Effector memory CD4-positive, alpha-beta T cell (primary cell): ENCODE measurements around the gene SCN2B.

ENCODE experiments used
- DNase-seq, 3 donors: peaks; one replicate each; pipeline ENCODE4 v3.0.0-alpha.2; 2020
- H3K27ac ChIP-seq: 2 replicates; pipeline ENCODE4 v1.7.0; 2013; ENCODE audit warnings: mild to moderate bottlenecking, low read length, moderate library complexity; ENCODE audit not compliant: insufficient read depth, poor library complexity, severe bottlenecking
- H3K27me3 ChIP-seq: replicated peaks from 2 replicates; pipeline ENCODE4 v1.7.0; 2013; ENCODE audit warnings: mild to moderate bottlenecking, low read length; ENCODE audit not compliant: insufficient read depth, control insufficient read depth, poor library complexity, severe bottlenecking
- H3K36me3 ChIP-seq: 2 replicates; pipeline ENCODE4 v1.7.0; 2013; ENCODE audit warnings: mild to moderate bottlenecking, low read length, moderate library complexity; ENCODE audit not compliant: control insufficient read depth, insufficient read depth
- H3K4me1 ChIP-seq: 2 replicates; pipeline ENCODE4 v1.7.0; 2013; ENCODE audit warnings: low read length, mild to moderate bottlenecking; ENCODE audit not compliant: control insufficient read depth, insufficient read depth, poor library complexity, severe bottlenecking
- H3K4me3 ChIP-seq: 2 replicates; pipeline ENCODE4 v1.7.0; 2013; ENCODE audit warnings: low read length, low read depth, mild to moderate bottlenecking; ENCODE audit not compliant: insufficient read depth, poor library complexity, severe bottlenecking
- H3K9me3 ChIP-seq: 2 replicates; pipeline ENCODE4 v1.7.0; 2013; ENCODE audit warnings: mild to moderate bottlenecking, low read length, moderate library complexity; ENCODE audit not compliant: control insufficient read depth

The SCN2B gene

DNA sequence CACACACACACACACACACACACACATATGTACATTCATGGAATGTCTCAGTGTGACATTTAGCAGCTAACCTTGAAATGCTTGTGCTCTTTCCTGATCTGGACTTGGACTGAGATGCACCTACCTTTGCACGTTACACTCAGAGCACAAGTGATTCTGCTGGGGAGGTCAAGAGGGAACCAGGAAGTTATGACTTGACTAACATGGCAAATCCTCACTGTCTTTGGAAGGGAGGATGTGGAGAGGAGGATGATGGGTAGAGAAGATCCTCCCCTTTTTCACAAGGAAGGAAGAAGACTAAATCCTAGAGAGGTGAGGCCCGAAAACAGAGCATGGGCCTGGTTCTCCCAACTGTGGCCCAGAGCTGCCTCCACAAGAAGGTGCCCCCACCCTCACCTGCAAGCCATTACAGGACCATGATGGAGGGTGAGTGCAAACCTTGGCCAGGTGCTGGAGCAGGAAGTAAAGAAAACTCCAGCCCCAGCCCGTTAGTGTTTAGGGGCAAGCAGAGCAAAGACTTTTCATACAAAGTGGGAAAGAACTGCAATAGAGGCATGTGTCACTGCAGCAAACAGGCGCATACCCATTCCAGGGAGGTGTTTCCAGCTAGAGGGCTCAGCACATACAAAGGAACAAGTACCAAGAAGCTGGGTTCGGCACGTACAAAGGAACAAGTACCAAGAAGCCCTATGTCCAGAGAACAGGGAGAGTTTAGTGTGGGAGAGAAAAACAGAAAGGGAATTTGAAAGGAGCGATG lies 50.2 kb downstream of the SCN2B start:
- no peaks in the 10 kb centered on the region for H3K27me3 ChIP-seq
- H3K36me3 ChIP-seq = no peaks in the 10 kb centered on the region
- no peak for DNase-seq
- H3K9me3 ChIP-seq = no peaks in the 10 kb centered on the region
- H3K4me1 ChIP-seq = no peaks in the 10 kb centered on the region
- no peak overlapping the region for H3K4me3 ChIP-seq
- H3K27ac ChIP-seq = no peak overlapping the region

DNA sequence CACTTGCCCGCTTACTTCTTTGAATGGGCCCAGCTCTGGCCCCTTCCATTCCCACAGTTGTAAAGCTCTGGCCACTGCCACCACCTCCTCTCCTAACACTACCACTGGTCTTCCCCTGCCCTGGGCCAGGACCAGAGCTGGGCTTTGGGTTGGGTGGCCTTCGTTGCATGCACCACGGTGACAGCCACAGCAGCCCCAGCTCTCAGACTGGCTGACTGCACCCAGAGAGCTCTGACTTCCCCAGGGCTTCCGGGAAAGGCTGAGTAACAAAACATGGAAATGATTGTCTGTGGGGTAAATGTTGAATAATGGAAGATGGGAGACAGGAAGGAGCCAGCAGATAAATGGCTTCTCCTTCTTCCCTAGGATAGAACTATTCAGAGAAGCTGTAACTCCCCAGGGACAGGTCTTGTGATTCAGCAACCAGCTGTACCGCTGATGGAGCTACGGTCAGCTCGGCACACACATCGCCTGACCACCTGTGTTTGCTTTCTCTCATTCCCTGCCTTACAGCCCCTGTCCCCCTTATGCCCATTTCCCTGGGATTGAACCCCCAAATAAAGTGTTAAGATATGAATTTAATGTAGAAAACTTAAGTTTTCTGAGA lies 51.4 kb downstream of the SCN2B start:
- no peak for DNase-seq
- Histone ChIP-seq H3K9me3 (no peaks in the 10 kb centered on the region), H3K27ac (no peak overlapping the region), H3K27me3 (no peaks in the 10 kb centered on the region), H3K4me1 (no peaks in the 10 kb centered on the region), H3K4me3 (no peak overlapping the region), H3K36me3 (no peaks in the 10 kb centered on the region)

DNA sequence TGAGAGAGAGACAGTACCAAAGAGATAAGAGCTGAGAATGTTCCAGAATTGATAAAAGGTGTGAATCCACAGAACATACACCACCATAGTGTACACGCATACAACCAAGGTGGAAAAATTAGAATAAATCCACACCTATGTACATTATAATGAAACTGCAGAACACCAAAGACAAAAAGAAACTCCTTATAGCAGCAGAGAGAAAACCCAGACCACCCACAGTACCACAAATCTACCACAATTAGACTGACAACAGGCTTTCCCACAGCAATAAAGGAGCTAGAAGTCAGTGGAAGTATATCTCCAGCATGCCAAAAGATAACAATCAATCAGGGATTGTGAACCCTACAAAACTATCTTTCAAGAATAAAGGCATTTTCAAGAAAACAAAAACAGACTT lies 55.6 kb downstream of the SCN2B start:
- Histone ChIP-seq H3K4me1 (no peaks in the 10 kb centered on the region), H3K4me3 (no peak overlapping the region), H3K27ac (no peak overlapping the region), H3K27me3 (no peaks in the 10 kb centered on the region), H3K36me3 (no peaks in the 10 kb centered on the region), H3K9me3 (no peaks in the 10 kb centered on the region)
- DNase-seq = no peak

DNA sequence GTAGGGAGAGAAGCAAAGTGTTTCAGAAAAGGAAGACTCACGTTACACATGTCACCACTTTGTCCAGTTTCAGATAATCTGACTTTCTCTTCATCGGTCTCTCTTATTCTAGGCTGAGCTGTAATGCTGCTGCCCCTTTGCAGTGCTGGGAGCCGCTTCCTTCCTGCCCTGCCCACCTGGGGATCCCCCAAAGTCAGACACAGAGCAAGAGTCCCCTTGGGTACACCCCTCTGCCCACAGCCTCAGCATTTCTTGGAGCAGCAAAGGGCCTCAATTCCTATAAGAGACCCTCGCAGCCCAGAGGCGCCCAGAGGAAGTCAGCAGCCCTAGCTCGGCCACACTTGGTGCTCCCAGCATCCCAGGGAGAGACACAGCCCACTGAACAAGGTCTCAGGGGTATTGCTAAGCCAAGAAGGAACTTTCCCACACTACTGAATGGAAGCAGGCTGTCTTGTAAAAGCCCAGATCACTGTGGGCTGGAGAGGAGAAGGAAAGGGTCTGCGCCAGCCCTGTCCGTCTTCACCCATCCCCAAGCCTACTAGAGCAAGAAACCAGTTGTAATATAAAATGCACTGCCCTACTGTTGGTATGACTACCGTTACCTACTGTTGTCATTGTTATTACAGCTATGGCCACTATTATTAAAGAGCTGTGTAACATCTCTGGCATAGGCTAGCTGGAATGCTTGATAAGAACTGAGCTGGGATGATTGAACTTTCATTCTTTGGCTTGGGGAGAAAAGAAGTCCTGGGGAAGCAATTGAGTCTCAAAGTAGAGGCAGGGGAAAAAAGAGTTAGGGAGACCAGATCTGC lies 58.4 kb downstream of the SCN2B start:
- Histone ChIP-seq H3K27ac (no peak overlapping the region), H3K4me1 (no peaks in the 10 kb centered on the region), H3K27me3 (no peaks in the 10 kb centered on the region), H3K36me3 (no peaks in the 10 kb centered on the region), H3K9me3 (no peaks in the 10 kb centered on the region), H3K4me3 (no peak overlapping the region)
- DNase-seq = no peak

DNA sequence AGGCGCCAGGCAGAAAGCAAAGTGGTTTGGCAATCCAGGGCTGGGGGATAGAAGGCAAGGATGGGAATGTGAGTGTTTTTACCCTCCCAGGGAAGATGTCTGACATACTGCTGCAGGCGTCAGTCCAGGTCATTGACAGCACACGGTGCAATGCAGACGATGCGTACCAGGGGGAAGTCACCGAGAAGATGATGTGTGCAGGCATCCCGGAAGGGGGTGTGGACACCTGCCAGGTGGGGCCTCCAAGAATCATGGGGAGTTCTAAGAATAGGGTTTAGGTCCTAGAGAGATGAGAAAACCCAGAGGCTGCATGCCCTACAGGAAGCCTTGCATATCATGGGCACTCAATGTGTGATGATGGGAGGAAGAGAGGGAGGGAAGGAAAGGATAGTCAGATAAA lies 61.4 kb downstream of the SCN2B start:
- no peak overlapping the region for H3K27ac ChIP-seq
- no peak for DNase-seq
- H3K4me1 ChIP-seq = no peaks in the 10 kb centered on the region
- H3K9me3 ChIP-seq = no peaks in the 10 kb centered on the region
- no peaks in the 10 kb centered on the region for H3K36me3 ChIP-seq
- H3K4me3 ChIP-seq = no peak overlapping the region
- H3K27me3 ChIP-seq = no peaks in the 10 kb centered on the region

DNA sequence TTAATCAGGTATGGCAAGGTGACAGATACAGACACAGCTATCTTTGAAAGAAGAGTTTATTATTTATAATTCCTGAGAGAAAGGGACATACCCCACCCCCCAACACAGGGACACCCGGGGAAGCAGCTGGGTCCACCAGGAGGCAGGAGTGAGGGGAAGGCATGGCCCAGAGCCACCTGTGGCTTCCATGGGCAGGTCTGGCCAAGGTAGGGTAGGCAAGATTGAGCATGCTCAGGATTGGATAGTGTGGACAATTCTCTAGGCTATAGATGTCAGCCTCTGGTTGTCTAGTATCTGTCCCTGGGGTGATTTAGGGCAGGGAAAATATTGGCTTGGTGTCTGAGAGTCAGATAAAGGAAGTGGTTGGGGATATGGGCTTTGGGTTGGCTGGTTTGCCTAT lies 62.2 kb downstream of the SCN2B start:
- Histone ChIP-seq H3K27me3 (no peaks in the 10 kb centered on the region), H3K27ac (no peak overlapping the region), H3K4me1 (no peaks in the 10 kb centered on the region), H3K9me3 (no peaks in the 10 kb centered on the region), H3K36me3 (no peaks in the 10 kb centered on the region), H3K4me3 (no peak overlapping the region)
- DNase-seq = no peak

DNA sequence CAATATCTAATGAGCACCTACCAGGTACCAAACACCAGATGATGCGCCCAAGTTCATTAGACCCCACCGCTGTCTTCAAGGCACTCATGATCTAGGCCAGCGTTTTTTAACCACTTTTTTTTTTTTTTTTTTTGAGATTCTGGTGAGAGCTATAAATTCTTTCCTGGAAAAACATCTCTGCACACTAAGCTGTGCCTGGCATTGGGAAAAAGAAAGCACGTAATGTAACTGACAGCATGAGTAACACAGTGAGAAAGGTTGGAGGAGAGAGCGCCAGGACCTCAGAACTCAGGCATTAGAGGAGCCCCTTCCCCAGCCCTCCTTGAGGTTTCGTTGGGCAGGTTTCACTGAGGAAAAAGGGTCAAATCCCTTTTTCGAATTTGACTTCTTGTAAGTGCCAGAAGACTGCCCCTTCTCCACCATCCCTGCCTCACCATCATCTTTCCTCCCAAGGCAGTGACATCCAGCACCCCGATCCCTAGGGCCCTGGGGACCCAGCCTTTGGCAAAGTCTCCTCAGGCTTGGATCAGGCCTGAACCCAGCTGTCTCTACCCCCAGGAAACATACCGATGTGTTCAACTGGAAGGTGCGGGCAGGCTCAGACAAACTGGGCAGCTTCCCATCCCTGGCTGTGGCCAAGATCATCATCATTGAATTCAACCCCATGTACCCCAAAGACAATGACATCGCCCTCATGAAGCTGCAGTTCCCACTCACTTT lies 63.6 kb downstream of the SCN2B start:
- Histone ChIP-seq H3K36me3 (no peaks in the 10 kb centered on the region), H3K9me3 (no peaks in the 10 kb centered on the region), H3K27me3 (no peaks in the 10 kb centered on the region), H3K27ac (no peak overlapping the region), H3K4me3 (no peak overlapping the region), H3K4me1 (no peaks in the 10 kb centered on the region)
- no peak for DNase-seq
